Activated T-cell treated with anti-CD3 and anti-CD28 coated beads, Interleukin-2, amount 50 U/mL, for 4 hours (primary cell): ENCODE results near the gene RBM38. TPM values are rescaled to one million over a fixed set of nuclear protein-coding genes. Genes with fewer than 3 reads are reported as not detected.
"Not testable (repeated sequence)": the region's sequence is repeated elsewhere in the genome, so short reads cannot be mapped to it uniquely, and the experiment has no call there.

ENCODE experiments used
- ATAC-seq, 2 donors: fragments of 200-7000 bp; cut with Tn5 transposase; one replicate each; pipeline ENCODE4 v1.10.0; 2021
- DNase-seq: peaks from one replicate; pipeline ENCODE4 v3.0.0-alpha.2; 2020
- H3K27me3 Mint-ChIP-seq: one replicate; pipeline ENCODE4 v1.8.0; 2021; ENCODE audit warnings: low read depth, mixed read lengths
- H3K36me3 Mint-ChIP-seq: one replicate; pipeline ENCODE4 v1.8.0; 2022; ENCODE audit warnings: mixed read lengths; ENCODE audit not compliant: insufficient read depth
- H3K4me1 Mint-ChIP-seq: one replicate; pipeline ENCODE4 v1.8.0; 2021; ENCODE audit warnings: low read depth, mixed read lengths
- H3K4me3 Mint-ChIP-seq: one replicate; pipeline ENCODE4 v1.8.0; 2021; ENCODE audit warnings: mild to moderate bottlenecking, moderate library complexity, mixed read lengths
- H3K9me3 Mint-ChIP-seq: one replicate; pipeline ENCODE4 v1.8.0; 2021; ENCODE audit warnings: mixed read lengths
- total RNA-seq, 3 donors: library from RNA; stranded (reverse); gene quantifications; one replicate each; pipeline ENCODE4 v1.2.1, GENCODE V29; 2021

The RBM38 gene
- 100 to 1,000 TPM; 123 to 172 (median 129) TPM for total RNA-seq

DNA sequence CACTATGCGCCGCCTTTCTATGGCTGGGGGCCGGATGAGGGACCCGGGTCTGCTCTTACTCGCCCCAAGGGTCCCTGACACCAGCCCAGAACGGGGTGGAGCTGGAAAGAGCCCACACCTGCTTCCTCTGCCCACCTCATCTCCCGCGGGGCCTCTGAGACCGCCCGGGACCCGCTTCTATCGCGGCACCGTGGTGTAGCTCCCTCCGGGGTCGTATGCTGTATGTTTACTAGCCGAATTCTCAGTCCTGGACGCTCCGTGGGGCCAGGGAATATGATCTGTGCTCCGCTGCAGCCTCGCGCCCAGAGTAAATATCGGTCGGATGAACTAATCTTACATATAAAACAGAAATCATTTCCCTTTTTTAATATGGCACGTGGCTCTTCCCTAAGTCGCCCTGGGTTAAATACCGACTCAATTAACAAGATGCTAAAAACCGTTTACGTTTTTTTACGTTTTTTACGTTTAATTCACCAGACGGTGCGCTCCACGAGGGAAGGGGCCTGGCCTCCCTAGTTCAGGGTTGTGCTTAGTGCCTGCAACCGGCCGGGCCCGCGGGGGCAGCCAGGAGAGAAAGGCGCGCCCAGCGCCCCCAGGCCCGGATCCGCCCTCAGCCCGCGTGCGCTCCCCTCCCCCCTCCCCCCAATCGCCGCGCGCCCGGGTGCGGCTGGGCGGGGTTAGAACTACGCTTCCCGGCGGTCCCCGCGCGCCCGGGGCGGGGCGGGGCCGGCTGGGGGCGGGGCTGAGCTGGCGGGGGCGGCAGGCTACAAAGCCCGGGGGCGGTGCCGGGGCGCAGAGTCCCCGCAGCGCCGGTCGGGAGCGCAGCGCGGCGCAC is at the start of gene RBM38:
RBM38 (plus strand) TSS at position 793 of the 835 bp plus-strand sequence. CDS start 186 bp downstream, outside the sequence.
- Mint-ChIP-seq H3K4me1 (peaks cover 48% of the 10 kb centered on the region), H3K27me3 (no peaks in the 10 kb centered on the region), H3K36me3 (peaks cover 17% of the 10 kb centered on the region), H3K4me3 (peak within 1 kb of the TSS; percentile 91), H3K9me3 (no peaks in the 10 kb centered on the region)
- ATAC-seq (peak; percentile 63), DNase-seq (peak; percentile 76)

DNA sequence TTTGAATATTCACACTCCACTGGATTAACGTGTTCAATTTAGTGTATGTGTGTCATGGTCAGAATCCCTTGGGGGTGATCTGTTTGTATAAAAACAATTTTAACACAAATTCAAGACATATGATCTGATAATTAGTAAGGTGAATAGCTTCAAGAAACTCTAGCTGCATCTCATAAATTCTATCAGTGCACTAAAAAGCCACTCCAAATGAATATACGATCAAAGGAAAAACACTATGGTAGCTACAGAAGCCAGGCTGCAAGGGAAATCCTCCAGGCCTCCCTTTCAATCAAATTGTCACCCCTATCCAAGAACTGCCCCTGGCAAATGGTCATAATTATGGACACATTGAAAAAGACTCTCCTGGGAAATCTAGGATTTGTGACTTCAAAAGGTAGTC is 49.5 kb upstream of the RBM38 start:
- H3K36me3 Mint-ChIP-seq: no peaks in the 10 kb centered on the region
- H3K9me3 Mint-ChIP-seq: no peaks in the 10 kb centered on the region
- ATAC-seq (no peak), DNase-seq (no peak)
- H3K4me1 Mint-ChIP-seq: no peaks in the 10 kb centered on the region
- H3K27me3 Mint-ChIP-seq: peaks cover 21% of the 10 kb centered on the region
- H3K4me3 Mint-ChIP-seq: no peak overlapping the region

DNA sequence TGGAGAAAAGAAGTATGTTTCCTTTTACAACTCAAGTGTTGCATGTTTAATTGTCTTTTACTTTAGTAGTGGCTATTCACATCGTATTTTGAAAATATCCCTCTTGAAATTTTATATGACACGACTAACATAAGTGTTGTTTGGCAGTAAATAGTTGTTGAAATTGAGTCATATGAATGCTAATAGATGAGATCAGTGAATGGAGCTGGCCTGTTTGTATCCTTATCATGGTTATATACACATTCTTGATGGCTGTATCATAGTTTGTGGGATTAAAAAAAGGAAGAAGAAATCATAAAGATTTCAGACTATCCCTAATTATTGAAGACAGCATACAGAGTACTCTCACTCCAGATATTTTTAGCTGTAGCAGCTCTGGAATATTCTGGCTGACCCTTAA is 48.4 kb upstream of the RBM38 start:
- Mint-ChIP-seq H3K27me3 (peaks cover 25% of the 10 kb centered on the region), H3K4me3 (no peak overlapping the region), H3K36me3 (no peaks in the 10 kb centered on the region), H3K4me1 (no peaks in the 10 kb centered on the region), H3K9me3 (no peaks in the 10 kb centered on the region)
- no peak for DNase-seq
- no peak for ATAC-seq

DNA sequence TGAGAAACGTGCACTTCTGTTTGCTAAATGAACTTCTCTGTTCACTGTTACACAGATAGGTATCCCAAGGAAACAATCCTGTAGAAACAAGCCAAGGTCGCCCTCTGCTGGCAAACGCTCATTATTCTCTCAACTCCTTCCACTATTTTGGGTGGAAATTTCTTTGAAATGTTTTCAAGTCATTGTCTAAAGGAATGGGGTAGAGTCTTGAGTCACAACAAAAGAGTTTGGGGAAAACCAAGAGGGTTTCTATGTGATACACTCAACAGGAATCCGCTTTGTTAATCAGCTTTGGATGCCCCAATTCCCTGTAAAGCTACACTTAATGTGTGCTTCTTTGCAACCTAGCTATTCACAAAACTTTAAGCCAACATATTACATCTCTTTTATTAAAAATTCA is 44.7 kb upstream of the RBM38 start:
- no peaks in the 10 kb centered on the region for H3K9me3 Mint-ChIP-seq
- peaks cover 20% of the 10 kb centered on the region for H3K27me3 Mint-ChIP-seq
- peak; percentile 59 for DNase-seq
- peaks cover 4% of the 10 kb centered on the region for H3K4me1 Mint-ChIP-seq
- no peak overlapping the region for H3K4me3 Mint-ChIP-seq
- H3K36me3 Mint-ChIP-seq: no peaks in the 10 kb centered on the region
- peak in 1 of 2 donors; percentile 26 for ATAC-seq

DNA sequence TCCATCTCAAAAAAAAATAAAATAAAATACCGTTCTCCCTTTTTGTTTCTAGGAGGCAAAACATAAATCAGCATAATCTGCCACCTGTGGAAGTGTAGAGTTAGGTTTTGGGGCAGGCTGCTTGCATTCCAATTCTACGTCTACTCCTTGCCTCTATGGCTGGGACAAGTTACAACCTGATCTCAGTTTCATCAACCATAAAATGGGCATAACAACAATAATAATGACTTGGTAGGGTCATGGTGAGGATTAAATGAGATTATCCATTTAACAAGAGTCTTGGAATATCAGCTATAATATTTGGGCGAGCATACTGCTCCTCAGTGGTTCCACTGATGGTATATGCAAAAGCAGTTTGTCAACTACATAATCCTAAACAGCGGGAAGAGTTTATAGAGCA is 43.8 kb upstream of the RBM38 start:
- peaks cover 13% of the 10 kb centered on the region for H3K27me3 Mint-ChIP-seq
- ATAC-seq (no peak), DNase-seq (no peak)
- H3K4me1 Mint-ChIP-seq: peaks cover 12% of the 10 kb centered on the region
- peaks cover 3% of the 10 kb centered on the region for H3K36me3 Mint-ChIP-seq
- H3K4me3 Mint-ChIP-seq: no peak overlapping the region
- H3K9me3 Mint-ChIP-seq: no peaks in the 10 kb centered on the region

DNA sequence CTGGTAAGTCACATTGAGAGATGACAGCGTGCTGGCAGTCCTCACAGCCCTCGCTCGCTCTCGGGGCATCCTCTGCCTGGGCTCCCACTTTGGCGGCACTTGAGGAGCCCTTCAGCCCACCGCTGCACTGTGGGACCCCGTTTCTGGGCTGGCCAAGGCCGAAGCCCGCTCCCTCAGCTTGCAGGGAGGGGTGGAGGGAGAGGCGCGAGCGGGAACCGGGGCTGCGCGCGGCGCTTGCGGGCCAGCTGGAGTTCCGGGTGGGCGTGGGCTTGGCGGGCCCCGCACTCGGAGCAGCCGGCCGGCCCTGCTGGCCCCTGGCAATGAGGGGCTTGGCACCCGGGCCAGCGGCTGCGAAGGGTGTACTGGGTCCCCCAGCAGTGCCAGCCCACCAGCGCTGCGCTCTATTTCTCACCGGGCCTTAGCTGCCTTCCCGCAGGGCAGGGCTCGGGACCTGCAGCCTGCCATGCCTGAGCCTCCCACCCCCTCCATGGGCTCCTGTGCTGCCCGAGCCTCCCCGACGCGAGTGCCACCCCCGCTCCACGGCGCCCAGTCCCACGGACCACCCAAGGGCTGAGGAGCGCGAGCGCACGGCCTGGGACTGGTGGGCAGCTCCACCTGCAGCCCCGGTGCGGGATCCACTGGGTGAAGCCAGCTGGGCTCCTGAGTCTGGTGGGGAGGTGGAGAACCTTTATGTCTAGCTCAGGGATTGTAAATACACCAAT is 42.8 kb upstream of the RBM38 start:
- H3K4me1 Mint-ChIP-seq: peaks cover 21% of the 10 kb centered on the region
- H3K4me3 Mint-ChIP-seq, DNase-seq, H3K36me3 Mint-ChIP-seq, H3K9me3 Mint-ChIP-seq, H3K27me3 Mint-ChIP-seq, ATAC-seq: not testable (repeated sequence)

DNA sequence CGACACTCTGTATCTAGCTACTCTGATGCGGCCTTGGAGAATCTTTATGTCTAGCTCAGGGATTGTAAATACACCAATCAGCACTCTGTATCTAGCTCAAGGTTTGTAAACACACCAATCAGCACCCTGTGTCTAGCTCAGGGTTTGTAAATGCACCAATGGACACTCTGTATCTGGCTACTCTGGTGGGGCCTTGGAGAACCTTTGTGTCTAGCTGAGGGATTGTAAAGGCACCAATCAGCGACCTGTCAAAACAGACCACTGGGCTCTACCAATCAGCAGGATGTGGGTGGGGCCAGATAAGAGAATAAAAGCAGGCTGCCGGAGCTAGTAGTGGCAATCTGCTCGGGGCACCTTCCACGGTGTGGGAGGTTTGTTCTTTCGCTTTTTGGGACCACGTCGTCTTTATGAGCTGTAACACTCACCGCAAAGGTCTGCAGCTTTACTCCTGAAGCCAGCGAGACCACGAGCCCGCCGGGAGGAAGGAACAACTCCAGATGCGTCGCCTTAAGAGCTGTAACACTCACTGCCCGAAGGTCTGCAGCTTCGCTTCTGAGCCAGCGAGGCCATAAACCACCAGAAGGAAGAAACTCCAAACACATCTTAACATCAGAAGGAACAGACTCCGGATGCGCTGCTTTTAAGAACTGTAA is 42.1 kb upstream of the RBM38 start:
- DNase-seq, H3K27me3 Mint-ChIP-seq, H3K36me3 Mint-ChIP-seq, ATAC-seq, H3K9me3 Mint-ChIP-seq: not testable (repeated sequence)
- Mint-ChIP-seq H3K4me1 (peaks cover 26% of the 10 kb centered on the region), H3K4me3 (peak overlapping the region; percentile 9)

DNA sequence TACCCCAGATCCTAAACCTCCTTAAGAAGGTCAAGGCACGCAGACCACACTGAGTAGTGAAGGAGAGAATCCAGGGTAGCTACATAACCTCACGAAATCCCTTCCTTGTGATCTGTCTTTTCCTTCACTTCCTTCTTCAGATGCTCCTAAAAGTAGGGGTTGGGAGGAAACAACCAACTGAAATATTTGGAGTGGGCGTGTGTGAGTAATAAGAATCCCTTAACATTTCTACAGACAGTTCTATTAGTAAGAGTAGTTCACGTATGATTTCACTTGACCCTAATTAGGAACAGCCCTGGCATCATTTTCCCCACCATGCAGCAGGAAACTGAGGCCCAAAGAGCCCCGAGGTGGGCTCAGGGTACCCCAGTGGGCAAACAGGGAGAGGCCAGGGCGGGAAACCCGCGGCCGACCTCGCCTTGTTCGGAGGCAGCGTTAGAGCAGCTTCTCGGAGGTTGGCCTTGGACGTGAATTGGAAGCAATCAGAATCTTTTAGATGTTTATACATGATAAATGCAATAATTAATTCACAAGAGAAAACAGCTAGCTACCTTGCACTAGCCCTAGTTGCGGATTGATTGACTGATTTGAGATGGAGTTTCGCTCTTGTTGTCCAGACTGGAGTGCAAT is 41.0 kb upstream of the RBM38 start:
- H3K9me3 Mint-ChIP-seq: no peaks in the 10 kb centered on the region
- ATAC-seq: no peak
- peaks cover 16% of the 10 kb centered on the region for H3K36me3 Mint-ChIP-seq
- peak overlapping the region; percentile 64 for H3K4me3 Mint-ChIP-seq
- H3K4me1 Mint-ChIP-seq: peaks cover 26% of the 10 kb centered on the region
- H3K27me3 Mint-ChIP-seq: peaks cover 9% of the 10 kb centered on the region
- no peak for DNase-seq

DNA sequence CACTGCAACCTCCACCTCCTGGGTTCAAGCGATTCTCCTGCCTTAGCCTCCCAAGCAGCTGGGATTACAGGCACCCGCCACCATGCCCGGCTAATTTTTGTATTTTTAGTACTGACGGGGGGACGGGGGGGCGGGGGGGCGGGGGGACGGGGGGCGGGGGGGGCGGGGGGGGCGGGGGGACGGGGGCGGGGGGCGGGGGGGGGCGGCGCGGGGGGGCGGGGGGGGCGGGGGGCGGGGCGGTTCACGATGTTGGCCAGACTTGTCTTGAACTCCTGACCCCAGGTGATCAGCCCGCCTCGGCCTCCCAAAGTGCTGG is 40.5 kb upstream of the RBM38 start:
- Mint-ChIP-seq H3K4me1 (peaks cover 26% of the 10 kb centered on the region), H3K36me3 (peaks cover 19% of the 10 kb centered on the region), H3K4me3 (peak overlapping the region; percentile 91)
- DNase-seq, ATAC-seq, H3K27me3 Mint-ChIP-seq, H3K9me3 Mint-ChIP-seq: not testable (repeated sequence)

DNA sequence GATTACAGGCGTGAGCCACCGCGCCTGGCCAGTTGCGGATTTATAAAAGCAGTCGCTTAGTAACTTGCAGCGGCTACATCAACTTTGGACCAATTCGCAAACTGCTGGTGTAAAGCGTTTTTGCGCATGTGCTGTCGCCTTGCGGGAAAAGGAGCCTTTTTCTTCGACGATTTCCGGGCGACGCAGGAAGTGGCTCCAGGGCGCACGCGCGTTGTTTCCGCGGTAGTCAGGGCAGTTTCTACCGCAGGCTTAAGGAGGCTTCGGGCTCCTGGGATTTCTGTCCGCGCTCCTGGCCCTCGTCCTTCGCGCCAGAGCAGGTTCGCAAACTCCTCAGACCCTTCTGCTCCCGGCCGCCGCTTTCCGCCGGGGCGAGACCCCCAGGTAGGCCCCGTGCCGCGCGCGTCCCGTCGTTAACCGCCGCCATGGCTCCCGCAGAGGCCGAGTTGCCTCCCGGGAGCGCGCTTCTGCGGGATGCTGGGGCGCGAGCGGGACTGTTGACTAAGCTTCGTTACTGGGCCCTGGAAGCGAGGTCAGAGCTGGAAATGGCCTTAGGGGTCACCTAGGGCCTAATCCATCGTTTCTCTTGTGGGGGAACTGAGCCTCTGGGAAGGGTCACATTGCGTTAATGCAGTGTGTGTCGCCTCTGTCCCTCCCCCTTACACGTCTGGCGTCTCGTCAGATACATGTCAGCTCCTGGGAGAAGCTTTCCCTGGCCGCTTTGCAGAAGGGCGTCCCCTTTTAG is 40.0 kb upstream of the RBM38 start, which contains the start of gene RAE1:
RAE1 (plus strand) TSS at position 214 of the 742 bp plus-strand sequence. CDS start 2,784 bp downstream, outside the sequence.
- H3K9me3 Mint-ChIP-seq: no peaks in the 10 kb centered on the region
- DNase-seq (peak; percentile 83), ATAC-seq (peak; percentile 88 to 90)
- H3K27me3 Mint-ChIP-seq: peaks cover 6% of the 10 kb centered on the region
- peaks cover 26% of the 10 kb centered on the region for H3K4me1 Mint-ChIP-seq
- peak within 1 kb of the TSS; percentile 91 for H3K4me3 Mint-ChIP-seq
- H3K36me3 Mint-ChIP-seq: peaks cover 24% of the 10 kb centered on the region

DNA sequence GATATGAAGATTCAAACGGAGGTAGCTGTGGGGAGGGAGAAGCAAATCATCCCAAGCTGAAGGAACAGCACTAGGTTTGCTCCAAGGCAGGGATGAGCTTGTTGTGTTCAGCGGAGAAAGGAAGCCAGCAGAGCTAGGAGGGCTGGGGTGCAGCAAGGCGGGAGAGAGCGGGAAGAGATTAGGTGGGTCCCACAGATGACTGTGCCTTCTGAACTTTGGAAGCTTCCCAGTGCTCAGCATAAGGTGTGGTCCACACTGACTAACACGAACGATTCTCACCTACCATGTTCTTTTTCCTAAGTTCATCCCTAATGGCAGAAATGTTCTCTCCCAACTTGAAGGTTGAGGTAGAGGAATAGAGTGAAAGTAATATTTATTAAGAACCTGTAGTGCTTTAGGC is 38.9 kb upstream of the RBM38 start:
- peaks cover 28% of the 10 kb centered on the region for H3K36me3 Mint-ChIP-seq
- peaks cover 26% of the 10 kb centered on the region for H3K4me1 Mint-ChIP-seq
- peaks cover 5% of the 10 kb centered on the region for H3K27me3 Mint-ChIP-seq
- H3K9me3 Mint-ChIP-seq: no peaks in the 10 kb centered on the region
- no peak for ATAC-seq
- no peak for DNase-seq
- peak overlapping the region; percentile 91 for H3K4me3 Mint-ChIP-seq

DNA sequence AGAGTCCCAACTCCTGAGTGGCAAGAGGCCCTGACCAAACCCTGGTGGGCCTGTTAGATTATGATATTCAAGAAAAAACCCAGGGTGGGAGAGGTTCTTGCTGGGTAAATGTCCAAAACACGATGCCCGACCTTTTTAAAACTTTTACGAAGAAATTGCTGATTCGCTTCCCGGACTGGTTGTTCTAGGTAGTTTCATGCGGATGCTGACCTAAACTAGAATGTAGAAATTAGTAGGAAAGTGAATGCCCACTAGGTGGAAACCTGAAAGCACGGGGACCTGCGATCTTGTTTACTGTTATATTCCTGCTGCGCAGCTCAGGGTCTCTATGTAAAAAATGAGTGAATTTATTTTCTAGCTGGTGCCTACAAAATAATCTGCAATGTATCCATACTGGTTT is 37.8 kb upstream of the RBM38 start:
- Mint-ChIP-seq H3K4me1 (peaks cover 26% of the 10 kb centered on the region), H3K36me3 (peaks cover 28% of the 10 kb centered on the region), H3K4me3 (peak overlapping the region; percentile 52), H3K9me3 (no peaks in the 10 kb centered on the region), H3K27me3 (no peaks in the 10 kb centered on the region)
- DNase-seq (no peak), ATAC-seq (no peak)

DNA sequence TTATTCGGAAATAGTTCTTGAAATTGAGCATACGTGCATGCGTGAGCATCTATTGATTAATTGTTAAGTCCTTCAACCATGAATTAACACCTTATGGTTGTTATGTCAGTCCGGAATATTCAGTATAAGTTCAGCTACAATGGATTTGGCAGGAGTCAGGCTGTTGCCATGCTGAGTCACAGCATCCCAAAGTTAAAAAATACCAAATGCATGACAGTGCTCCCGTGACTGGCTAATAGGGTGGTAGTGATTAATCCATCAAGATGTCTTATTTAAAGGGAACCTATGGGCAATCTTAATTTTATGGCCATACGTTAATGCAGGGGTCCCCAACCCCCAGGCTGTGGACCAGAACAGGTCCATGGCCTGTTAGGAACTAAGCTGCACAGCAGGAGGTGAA is 29.7 kb upstream of the RBM38 start:
- no peaks in the 10 kb centered on the region for H3K9me3 Mint-ChIP-seq
- DNase-seq: no peak
- no peak for ATAC-seq
- H3K4me3 Mint-ChIP-seq: no peak overlapping the region
- H3K36me3 Mint-ChIP-seq: peaks cover 18% of the 10 kb centered on the region
- H3K4me1 Mint-ChIP-seq: no peaks in the 10 kb centered on the region
- no peaks in the 10 kb centered on the region for H3K27me3 Mint-ChIP-seq
